22Rv1 (cell line): ENCODE measurements around the gene ZNF567.

Experiments used
- CTCF ChIP-seq: fragments of 450-650 bp; IDR thresholded peaks from 2 replicates; pipeline ENCODE4 v1.5.1; 2017; ENCODE audit warnings: mild to moderate bottlenecking
- ZFX ChIP-seq: fragments of 450-650 bp; IDR thresholded peaks from 2 replicates; pipeline ENCODE4 v1.6.1; 2017; ENCODE audit warnings: antibody characterized with exemption, borderline replicate concordance

GRCh38 chr19:36679455-36679854 lies 8.0 kb upstream of the ZNF567 start:
- TF ChIP-seq CTCF (no peak), ZFX (no peak)
